Activated CD4-positive, alpha-beta memory T cell treated with anti-CD3 and anti-CD28 coated beads for 36 hours (primary cell): ENCODE data around the gene SLX4IP. TPM values are rescaled to one million over a fixed set of nuclear protein-coding genes. Genes with fewer than 3 reads are reported as not detected.

ENCODE experiments used
- CTCF ChIA-PET: fragments of 350-600 bp; sonication (Branson Sonifier 250); formaldehyde crosslinking; loops from one replicate; lab custom pipeline; 2021; ENCODE audit warnings: antibody characterized with exemption, inconsistent platforms; lab: Charles Lee
- POLR2A ChIA-PET: fragments of 350-600 bp; sonication (Branson Sonifier 250); formaldehyde crosslinking; loops from one replicate; lab custom pipeline; 2021; ENCODE audit warnings: antibody characterized with exemption; lab: Charles Lee
- DNase-seq: peaks from one replicate; pipeline ENCODE4 v3.0.0-alpha.2; 2020
- H3K27ac Mint-ChIP-seq: one replicate; pipeline ENCODE4 v1.8.0; 2021; ENCODE audit warnings: mixed read lengths
- H3K27me3 Mint-ChIP-seq: one replicate; pipeline ENCODE4 v1.8.0; 2021; ENCODE audit warnings: mixed read lengths
- H3K36me3 Mint-ChIP-seq: one replicate; pipeline ENCODE4 v1.8.0; 2021; ENCODE audit warnings: mixed read lengths
- H3K4me1 Mint-ChIP-seq: one replicate; pipeline ENCODE4 v1.8.0; 2021; ENCODE audit warnings: low read depth, mixed read lengths
- H3K4me3 Mint-ChIP-seq: one replicate; pipeline ENCODE4 v1.8.0; 2021; ENCODE audit warnings: mild to moderate bottlenecking, mixed read lengths
- H3K9me3 Mint-ChIP-seq: one replicate; pipeline ENCODE4 v1.8.0; 2021; ENCODE audit warnings: mixed read lengths
- intact Hi-C: fragments of 100-400 bp; cut with micrococcal nuclease; formaldehyde crosslinking; loops from one replicate; pipeline ENCODE4 v1.15.1; 2023
- total RNA-seq, 2 experiments: library from RNA; stranded (reverse); gene quantifications; one replicate each; pipeline ENCODE4 v1.2.3, GENCODE V29; 2021

Gene SLX4IP
- total RNA-seq, 2 experiments from 2014 or later: 5.5 to 6.3 TPM

DNA sequence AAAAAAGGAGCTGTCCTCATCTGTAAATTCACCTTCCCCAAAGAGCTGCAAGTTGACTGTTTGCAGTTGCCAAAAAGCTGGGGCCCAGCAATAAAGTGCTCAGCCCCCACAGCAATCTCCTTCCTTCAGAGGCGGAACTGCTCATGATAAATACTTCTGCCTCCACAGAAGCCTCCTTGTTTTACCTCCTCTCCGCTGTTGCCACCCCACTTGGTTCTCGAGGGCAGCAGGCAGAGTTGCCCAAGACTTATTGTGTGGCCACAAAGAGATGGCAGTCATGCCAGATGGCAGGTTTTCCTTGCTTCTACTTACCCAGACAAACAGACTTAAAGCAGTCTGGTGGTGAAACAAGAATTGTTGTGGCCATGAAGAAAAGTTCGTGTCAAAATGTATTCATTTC lies 66.3 kb downstream of the SLX4IP start:
- Mint-ChIP-seq H3K4me3 (peak overlapping the region; percentile 72), H3K27ac (peak overlapping the region; percentile 64), H3K36me3 (no peaks in the 10 kb centered on the region), H3K9me3 (no peaks in the 10 kb centered on the region), H3K27me3 (no peaks in the 10 kb centered on the region), H3K4me1 (peaks cover 23% of the 10 kb centered on the region)
- CTCF ChIA-PET: no interaction called here
- peak; percentile 20 for DNase-seq
- intact Hi-C loops: no loop called here
- POLR2A ChIA-PET: no interaction called here

DNA sequence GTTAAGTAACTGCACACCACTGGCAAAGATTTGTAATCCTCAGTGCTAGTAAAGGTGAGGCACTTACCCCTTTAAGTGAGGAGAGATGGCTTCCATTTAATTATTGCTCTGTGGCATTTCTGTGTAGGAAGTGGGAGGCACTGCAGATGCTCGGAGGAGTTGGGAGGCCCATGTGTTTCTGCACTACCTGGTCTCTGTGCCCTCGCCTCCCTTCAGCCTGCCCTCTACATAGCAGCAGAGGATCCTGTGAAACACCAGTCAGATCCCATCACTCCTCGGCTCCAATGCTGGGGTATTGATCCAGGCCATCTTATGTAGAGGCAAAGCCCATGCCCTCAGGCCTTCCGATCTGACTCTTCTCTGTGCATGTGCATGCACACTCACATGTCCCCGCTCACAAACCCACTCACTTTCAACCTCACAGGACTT lies 67.0 kb downstream of the SLX4IP start:
- intact Hi-C loops: loop anchor here (2.0 kb wide), 1 partner anchor 55 kb away; no protein-coding TSS in a partner anchor
- Mint-ChIP-seq H3K27me3 (no peaks in the 10 kb centered on the region), H3K27ac (peak overlapping the region; percentile 18), H3K36me3 (no peaks in the 10 kb centered on the region), H3K9me3 (no peaks in the 10 kb centered on the region), H3K4me3 (peak overlapping the region; percentile 72), H3K4me1 (peaks cover 23% of the 10 kb centered on the region)
- CTCF ChIA-PET: no interaction called here
- POLR2A ChIA-PET: no interaction called here
- peak; percentile 38 for DNase-seq

DNA sequence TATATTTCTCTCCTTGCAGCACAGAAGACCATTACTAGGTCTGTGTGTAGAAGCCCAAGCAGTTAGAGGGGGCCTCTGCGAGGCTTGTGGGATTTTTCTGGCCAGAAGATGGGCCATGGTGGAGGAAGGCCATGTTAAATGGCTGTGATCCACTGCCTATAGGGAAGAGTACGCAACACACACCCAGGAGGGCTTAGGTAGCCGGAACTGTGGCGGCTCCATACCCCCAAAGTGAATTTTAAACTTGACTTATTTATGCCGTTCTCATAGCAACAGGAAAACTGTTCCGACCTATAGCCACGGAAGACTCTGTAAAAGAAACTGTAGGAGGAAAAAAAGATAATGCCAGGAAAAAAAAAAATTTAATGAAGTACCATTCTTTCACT lies 69.5 kb downstream of the SLX4IP start:
- H3K4me1 Mint-ChIP-seq: peaks cover 23% of the 10 kb centered on the region
- CTCF ChIA-PET: no interaction called here
- H3K9me3 Mint-ChIP-seq: no peaks in the 10 kb centered on the region
- H3K27ac Mint-ChIP-seq: no peak overlapping the region
- no peaks in the 10 kb centered on the region for H3K27me3 Mint-ChIP-seq
- intact Hi-C loops: no loop called here
- POLR2A ChIA-PET: no interaction called here
- DNase-seq: no peak
- H3K4me3 Mint-ChIP-seq: no peak overlapping the region
- H3K36me3 Mint-ChIP-seq: no peaks in the 10 kb centered on the region

DNA sequence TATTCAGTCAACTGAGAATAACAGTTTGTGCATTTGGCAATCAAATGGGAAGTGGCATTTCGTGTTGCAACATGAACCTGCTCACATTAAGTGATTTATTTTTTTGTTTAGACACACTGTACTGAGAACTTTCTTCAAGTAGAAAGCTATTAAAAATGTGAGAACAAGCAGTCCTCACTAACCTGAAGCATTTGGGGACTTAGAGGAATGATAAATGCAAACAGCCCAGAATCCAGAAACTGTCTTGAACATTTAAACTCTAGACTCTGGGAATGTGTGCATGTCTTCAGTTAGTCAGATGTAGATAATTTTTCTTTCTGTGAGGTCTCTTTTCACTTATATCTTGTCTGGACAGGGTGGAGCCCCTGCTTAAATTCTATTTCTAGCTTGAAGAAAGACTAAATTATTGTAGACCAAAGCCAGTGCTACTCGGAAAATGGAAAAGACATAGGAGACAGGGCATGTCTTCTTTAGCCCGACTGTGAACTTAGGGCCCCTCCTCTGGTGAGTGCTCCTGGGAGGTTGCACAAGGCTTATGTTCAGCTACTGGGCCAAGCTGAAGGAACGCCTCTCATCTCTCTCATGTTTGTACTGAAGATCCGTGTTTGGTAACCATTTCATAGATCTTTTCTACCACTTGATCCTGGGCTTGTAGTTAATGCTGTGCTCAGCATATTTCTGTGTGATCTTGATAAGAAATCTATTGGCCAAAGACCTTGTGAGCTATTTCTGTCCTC lies 70.1 kb downstream of the SLX4IP start:
- DNase-seq: no peak
- Mint-ChIP-seq H3K9me3 (no peaks in the 10 kb centered on the region), H3K27me3 (no peaks in the 10 kb centered on the region), H3K4me1 (peaks cover 22% of the 10 kb centered on the region), H3K36me3 (no peaks in the 10 kb centered on the region), H3K4me3 (no peak overlapping the region), H3K27ac (no peak overlapping the region)
- intact Hi-C loops: no loop called here
- CTCF ChIA-PET: no interaction called here
- POLR2A ChIA-PET: interaction anchor here (1.5 kb wide), 1 partner anchor 9 kb away, joined by 4 read pairs; no protein-coding TSS in a partner anchor

DNA sequence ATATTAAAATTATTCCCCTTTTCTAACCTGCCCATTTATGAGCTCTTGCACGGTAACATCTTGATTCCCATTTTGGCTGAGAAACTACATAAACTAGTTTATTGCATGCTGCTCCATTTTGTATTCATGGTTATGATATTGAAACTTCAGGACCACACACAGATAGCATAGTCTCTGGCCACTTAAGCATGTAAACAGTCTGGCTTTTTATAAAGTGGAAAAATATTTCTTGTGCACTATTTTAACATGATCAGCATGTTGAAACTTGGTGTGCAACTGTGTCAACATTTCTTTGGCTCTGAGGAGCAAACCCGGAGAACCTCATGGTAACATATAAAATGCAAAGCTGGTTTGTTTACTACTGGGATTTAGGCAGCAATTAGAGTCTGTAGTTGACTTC lies 70.7 kb downstream of the SLX4IP start:
- intact Hi-C loops: no loop called here
- no peak overlapping the region for H3K4me3 Mint-ChIP-seq
- ChIA-PET POLR2A (interaction anchor here (1.5 kb wide), 1 partner anchor 9 kb away, joined by 4 read pairs; no protein-coding TSS in a partner anchor), CTCF (no interaction called here)
- H3K36me3 Mint-ChIP-seq: no peaks in the 10 kb centered on the region
- H3K4me1 Mint-ChIP-seq: peaks cover 20% of the 10 kb centered on the region
- H3K9me3 Mint-ChIP-seq: no peaks in the 10 kb centered on the region
- no peaks in the 10 kb centered on the region for H3K27me3 Mint-ChIP-seq
- no peak for DNase-seq
- no peak overlapping the region for H3K27ac Mint-ChIP-seq

DNA sequence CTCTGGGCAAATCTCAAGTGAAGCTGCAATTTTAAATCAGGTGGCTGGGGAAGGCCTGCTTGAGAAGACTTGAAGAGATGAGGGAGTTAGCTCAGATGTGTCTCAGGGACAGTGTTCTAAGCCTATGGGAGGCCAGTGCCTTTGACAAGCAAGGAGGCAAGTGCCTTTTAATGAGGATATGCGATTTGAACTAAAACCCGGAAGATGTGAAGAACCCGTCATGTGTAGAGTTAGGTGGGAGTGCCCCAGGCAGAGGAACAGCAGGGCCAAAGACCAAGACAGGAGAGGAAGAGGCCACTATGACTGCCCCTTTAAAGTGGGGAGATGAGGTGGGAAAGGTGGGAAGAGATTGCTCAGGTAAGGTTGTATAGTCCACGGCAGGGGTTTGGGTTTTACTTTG lies 71.9 kb downstream of the SLX4IP start:
- Mint-ChIP-seq H3K27me3 (no peaks in the 10 kb centered on the region), H3K4me3 (no peak overlapping the region), H3K27ac (no peak overlapping the region), H3K36me3 (peaks cover 2% of the 10 kb centered on the region), H3K4me1 (peaks cover 21% of the 10 kb centered on the region), H3K9me3 (no peaks in the 10 kb centered on the region)
- DNase-seq: no peak
- intact Hi-C loops: no loop called here
- CTCF ChIA-PET: no interaction called here
- POLR2A ChIA-PET: no interaction called here

DNA sequence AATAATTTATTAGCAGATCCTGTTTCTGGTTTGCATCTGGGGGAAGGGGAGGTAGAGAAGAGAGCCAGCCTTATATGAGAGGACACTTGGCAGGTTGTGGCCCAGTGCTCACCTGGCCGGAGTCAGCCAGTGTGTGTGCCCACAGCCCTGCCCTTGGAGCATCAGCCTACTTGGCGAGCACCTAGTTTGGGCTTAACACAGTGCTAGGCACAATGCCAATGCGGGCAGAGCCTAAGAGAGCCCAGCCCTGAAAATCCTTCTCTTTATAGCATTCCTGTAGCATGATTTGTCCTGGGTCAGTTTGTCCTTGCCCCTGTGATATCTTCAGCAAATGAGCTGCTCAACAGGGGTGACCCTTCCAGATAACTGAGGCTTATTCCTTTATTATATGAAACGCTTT lies 73.0 kb downstream of the SLX4IP start:
- CTCF ChIA-PET: no interaction called here
- no peak overlapping the region for H3K27ac Mint-ChIP-seq
- POLR2A ChIA-PET: no interaction called here
- no peaks in the 10 kb centered on the region for H3K9me3 Mint-ChIP-seq
- no peak for DNase-seq
- intact Hi-C loops: no loop called here
- no peaks in the 10 kb centered on the region for H3K27me3 Mint-ChIP-seq
- H3K36me3 Mint-ChIP-seq: peaks cover 2% of the 10 kb centered on the region
- peaks cover 12% of the 10 kb centered on the region for H3K4me1 Mint-ChIP-seq
- H3K4me3 Mint-ChIP-seq: no peak overlapping the region

DNA sequence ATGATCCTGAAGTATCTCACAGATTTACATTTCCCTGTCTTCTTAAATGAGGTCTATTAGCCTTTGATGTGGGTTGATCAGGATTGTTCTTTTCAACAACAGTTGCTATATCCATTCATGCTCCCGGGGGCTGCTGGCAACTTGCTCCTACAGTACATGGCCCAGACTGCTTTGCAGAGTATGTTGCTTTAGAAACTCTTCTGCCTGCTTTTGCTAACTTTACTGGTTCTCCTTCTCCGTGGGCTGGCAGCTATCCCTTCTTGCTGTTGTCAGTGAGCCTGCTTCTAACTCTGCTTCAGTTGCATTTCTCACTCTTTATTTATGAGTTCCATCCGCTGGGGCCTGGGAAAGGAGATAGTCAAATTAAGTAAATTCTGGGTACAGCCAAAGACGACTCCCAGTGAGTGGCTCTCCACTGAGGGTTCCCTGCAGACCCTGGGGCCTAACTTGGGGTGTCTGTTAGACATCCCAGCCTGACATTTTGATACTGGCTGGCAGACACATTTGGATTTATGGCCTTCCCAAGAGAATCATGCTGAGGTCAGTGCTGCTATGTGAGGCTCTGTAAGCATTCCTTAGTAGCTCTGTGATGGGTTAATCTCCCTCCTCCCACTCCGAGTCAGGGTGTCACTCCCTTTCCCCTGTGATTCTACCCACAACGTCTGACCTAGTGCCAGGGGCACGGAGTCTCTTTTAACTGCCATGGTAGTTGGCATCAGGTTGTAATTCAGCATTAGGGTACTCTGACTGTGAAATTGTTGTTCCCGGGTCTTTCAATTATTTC lies 73.6 kb downstream of the SLX4IP start:
- CTCF ChIA-PET: no interaction called here
- DNase-seq: no peak
- Mint-ChIP-seq H3K4me3 (no peak overlapping the region), H3K27ac (no peak overlapping the region), H3K27me3 (no peaks in the 10 kb centered on the region), H3K9me3 (no peaks in the 10 kb centered on the region), H3K4me1 (peaks cover 15% of the 10 kb centered on the region), H3K36me3 (peaks cover 2% of the 10 kb centered on the region)
- intact Hi-C loops: no loop called here
- POLR2A ChIA-PET: no interaction called here

DNA sequence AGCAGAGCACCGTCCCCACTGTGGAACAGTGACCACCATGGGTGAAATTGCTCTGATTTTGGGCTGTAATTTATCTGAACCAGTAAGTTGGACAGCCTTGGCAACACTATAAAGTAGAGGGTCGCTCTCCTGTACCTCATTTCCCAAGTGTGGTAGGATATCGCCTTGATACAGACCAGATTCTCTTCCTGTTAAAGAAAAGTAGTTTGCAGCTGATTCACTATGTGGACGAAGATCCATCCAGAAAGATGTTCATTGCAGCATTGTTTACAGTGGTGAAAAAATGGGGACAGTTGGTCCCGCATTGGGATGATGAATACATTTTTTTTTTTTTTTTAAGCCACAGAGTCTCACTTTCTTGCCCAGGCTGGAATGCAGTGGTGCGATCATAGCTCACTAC lies 74.3 kb downstream of the SLX4IP start:
- no peak for DNase-seq
- CTCF ChIA-PET: no interaction called here
- H3K36me3 Mint-ChIP-seq: peaks cover 2% of the 10 kb centered on the region
- H3K9me3 Mint-ChIP-seq: no peaks in the 10 kb centered on the region
- POLR2A ChIA-PET: no interaction called here
- intact Hi-C loops: no loop called here
- no peaks in the 10 kb centered on the region for H3K27me3 Mint-ChIP-seq
- no peak overlapping the region for H3K4me3 Mint-ChIP-seq
- H3K27ac Mint-ChIP-seq: no peak overlapping the region
- H3K4me1 Mint-ChIP-seq: peaks cover 22% of the 10 kb centered on the region

DNA sequence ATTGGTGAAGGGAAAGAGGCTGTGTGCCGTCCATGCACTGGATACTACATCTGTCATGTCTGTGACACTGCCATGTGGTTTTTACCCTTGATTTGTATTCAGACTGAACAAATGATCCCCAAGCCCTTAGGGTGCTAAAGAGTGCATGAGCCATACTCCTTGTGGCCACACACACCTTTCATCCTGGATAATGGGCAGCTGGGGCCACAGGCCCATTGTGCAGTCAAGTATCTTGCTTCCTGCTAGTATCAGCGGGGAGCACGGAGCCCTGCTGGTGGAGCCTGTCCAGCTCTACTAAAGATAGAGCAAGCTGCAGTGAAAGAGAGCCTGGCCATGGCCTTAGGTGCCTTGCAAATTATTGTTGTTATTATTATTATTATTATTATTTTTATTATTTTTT lies 75.1 kb downstream of the SLX4IP start:
- Mint-ChIP-seq H3K4me3 (no peak overlapping the region), H3K4me1 (peaks cover 24% of the 10 kb centered on the region), H3K36me3 (peaks cover 2% of the 10 kb centered on the region), H3K9me3 (no peaks in the 10 kb centered on the region), H3K27me3 (no peaks in the 10 kb centered on the region), H3K27ac (no peak overlapping the region)
- intact Hi-C loops: loop anchor here (2.0 to 5.0 kb wide), 3 partner anchors 89 to 162 kb away; partner anchors contain the start of gene JAG1
- CTCF ChIA-PET: no interaction called here
- POLR2A ChIA-PET: no interaction called here
- no peak for DNase-seq

DNA sequence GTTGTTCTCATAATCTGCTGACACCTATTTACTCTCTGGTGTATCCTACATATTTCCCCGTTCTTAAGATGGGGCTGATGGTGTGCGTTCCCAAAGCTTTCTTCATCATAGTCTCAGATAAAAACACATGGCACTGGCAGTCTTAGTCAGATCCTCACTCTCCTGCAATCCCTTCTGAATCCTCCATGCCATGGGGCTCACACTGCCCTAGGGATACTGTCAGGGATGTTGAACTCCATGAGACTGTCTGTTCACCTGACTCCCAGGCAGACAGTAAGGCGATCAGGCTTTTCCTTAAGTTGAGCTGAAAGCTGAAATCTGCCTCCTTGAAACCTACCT lies 76.0 kb downstream of the SLX4IP start:
- H3K4me3 Mint-ChIP-seq: no peak overlapping the region
- ChIA-PET CTCF (interaction anchor here (1.2 kb wide), 1 partner anchor 84 kb away, joined by 4 read pairs; no protein-coding TSS in a partner anchor), POLR2A (no interaction called here)
- peak overlapping the region; percentile 66 for H3K27ac Mint-ChIP-seq
- peaks cover 2% of the 10 kb centered on the region for H3K36me3 Mint-ChIP-seq
- H3K4me1 Mint-ChIP-seq: peaks cover 24% of the 10 kb centered on the region
- H3K27me3 Mint-ChIP-seq: no peaks in the 10 kb centered on the region
- no peak for DNase-seq
- H3K9me3 Mint-ChIP-seq: no peaks in the 10 kb centered on the region
- intact Hi-C loops: loop anchor here (1.0 to 5.0 kb wide), 7 partner anchors 8 to 161 kb away; partner anchors contain the start of genes JAG1 and MKKS

DNA sequence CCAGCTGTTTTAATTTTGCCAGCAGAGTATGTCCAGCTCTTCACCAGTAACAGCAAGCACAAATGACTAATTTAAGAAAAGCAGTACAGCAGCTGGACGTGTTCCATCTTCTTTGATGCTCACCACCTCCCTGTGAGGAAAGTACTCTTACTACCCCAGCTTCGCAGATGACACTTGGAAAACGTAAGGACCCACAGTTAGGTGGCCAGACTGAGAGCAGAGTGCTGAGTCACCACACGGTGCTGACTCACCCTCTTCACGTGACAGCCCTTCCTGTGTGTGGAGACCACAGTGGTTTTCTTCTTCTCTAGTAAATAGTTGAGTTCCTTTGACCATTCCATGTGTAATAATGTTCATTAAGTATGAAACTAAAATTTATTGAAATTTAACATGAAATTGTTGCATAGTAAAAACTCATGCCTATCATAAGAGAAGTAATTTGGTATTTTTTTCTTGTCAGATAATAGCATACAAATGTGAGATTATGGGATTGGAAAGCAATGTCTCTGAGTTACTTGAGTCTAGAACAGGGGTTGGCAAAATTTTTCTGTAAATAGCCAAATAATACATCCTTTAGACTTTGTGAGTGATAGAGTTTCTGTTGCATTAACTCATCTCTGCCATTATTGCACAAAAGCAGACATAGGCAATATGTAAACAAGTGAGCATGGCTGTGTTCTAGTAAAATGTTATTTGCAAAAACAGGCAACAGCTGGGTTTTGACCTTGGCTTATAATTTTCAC lies 76.6 kb downstream of the SLX4IP start:
- POLR2A ChIA-PET: no interaction called here
- no peaks in the 10 kb centered on the region for H3K9me3 Mint-ChIP-seq
- intact Hi-C loops: loop anchor here (1.0 to 5.0 kb wide), 7 partner anchors 8 to 161 kb away; partner anchors contain the start of genes JAG1 and MKKS
- CTCF ChIA-PET: interaction anchor here (0.7 to 1.2 kb wide), 2 partner anchors 84 to 194 kb away, joined by 3 to 4 read pairs; no protein-coding TSS in a partner anchor
- no peaks in the 10 kb centered on the region for H3K27me3 Mint-ChIP-seq
- peak; percentile 87 for DNase-seq
- H3K4me3 Mint-ChIP-seq: no peak overlapping the region
- peaks cover 24% of the 10 kb centered on the region for H3K4me1 Mint-ChIP-seq
- H3K36me3 Mint-ChIP-seq: peaks cover 2% of the 10 kb centered on the region
- peak overlapping the region; percentile 66 for H3K27ac Mint-ChIP-seq
